ENCODE measurements around the gene DACT2. TPM values are rescaled to one million over a fixed set of nuclear protein-coding genes. Genes with fewer than 3 reads are reported as not detected.

The DACT2 gene
- total and polyA plus RNA-seq, 4 donors = 0.25 to 2.8 (median 0.88) TPM

DNA sequence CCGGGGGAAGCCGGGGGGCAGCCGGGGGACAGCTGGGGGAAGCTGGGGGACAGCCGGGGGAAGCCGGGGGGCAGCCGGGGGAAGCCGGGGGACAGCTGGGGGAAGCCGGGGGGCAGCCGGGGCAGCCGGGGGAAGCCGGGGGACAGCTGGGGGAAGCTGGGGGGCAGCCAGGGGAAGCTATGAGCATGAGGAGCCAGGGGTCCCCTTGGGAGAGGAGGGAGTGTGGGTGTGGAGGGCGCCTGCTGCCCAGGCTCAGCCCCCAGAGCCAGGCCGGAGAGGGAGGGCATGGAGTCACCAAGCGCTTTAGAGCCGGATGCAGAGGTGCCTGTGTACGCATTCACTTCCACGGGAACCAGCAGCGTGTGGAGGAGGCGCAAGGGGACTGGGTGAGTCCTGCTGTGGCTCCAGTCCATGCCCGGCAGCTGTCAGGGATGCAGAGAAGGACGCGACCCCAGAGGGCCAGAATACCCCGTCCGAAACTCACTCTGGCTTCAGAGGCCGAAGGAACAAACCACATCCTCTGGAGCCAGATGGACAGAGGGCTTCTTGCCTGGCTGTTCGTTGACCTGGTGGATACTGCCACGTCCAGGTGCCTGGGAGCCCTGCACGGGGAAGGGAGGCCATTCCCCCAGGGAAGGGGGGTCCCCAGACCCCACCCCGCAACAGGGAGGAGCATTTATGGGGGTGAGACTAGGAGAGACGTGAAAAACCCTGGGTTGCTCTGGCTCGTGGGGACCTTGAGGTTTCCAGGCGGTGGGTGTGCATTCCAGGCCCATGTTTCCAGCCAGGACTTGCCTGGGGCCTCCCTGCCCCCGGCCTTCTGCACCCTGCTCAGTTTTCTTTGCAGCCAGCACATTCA, 26.5 kb upstream of the DACT2 start (continued):
- TF ChIP-seq, protein P1, sequence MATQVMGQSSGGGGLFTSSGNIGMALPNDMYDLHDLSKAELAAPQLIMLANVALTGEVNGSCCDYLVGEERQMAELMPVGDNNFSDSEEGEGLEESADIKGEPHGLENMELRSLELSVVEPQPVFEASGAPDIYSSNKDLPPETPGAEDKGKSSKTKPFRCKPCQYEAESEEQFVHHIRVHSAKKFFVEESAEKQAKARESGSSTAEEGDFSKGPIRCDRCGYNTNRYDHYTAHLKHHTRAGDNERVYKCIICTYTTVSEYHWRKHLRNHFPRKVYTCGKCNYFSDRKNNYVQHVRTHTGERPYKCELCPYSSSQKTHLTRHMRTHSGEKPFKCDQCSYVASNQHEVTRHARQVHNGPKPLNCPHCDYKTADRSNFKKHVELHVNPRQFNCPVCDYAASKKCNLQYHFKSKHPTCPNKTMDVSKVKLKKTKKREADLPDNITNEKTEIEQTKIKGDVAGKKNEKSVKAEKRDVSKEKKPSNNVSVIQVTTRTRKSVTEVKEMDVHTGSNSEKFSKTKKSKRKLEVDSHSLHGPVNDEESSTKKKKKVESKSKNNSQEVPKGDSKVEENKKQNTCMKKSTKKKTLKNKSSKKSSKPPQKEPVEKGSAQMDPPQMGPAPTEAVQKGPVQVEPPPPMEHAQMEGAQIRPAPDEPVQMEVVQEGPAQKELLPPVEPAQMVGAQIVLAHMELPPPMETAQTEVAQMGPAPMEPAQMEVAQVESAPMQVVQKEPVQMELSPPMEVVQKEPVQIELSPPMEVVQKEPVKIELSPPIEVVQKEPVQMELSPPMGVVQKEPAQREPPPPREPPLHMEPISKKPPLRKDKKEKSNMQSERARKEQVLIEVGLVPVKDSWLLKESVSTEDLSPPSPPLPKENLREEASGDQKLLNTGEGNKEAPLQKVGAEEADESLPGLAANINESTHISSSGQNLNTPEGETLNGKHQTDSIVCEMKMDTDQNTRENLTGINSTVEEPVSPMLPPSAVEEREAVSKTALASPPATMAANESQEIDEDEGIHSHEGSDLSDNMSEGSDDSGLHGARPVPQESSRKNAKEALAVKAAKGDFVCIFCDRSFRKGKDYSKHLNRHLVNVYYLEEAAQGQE (IDR thresholded peaks at IDR 0.05) = no peak
- no peak for TF ChIP-seq MAX (IDR thresholded peaks at IDR 0.05)
- no peak for TF ChIP-seq JUND (IDR thresholded peaks at IDR 0.05)
- TF ChIP-seq YY1 (IDR thresholded peaks at IDR 0.05) = no peak
- TF ChIP-seq HNF4A (conservative IDR thresholded peaks at IDR 0.05) = no peak
- TF ChIP-seq FOXA2 (IDR thresholded peaks at IDR 0.05) = no peak
- no peak for TF ChIP-seq NR2F2 (IDR thresholded peaks at IDR 0.05)
- TF ChIP-seq RXRA (IDR thresholded peaks at IDR 0.05) = no peak
- TF ChIP-seq RAD21 (IDR thresholded peaks at IDR 0.05) = no peak
- no peak for TF ChIP-seq ATF3 (IDR thresholded peaks at IDR 0.05)
- no peak for TF ChIP-seq SP1 (IDR thresholded peaks at IDR 0.05)
- TF ChIP-seq HNF4G (IDR thresholded peaks at IDR 0.05) = no peak

DNA sequence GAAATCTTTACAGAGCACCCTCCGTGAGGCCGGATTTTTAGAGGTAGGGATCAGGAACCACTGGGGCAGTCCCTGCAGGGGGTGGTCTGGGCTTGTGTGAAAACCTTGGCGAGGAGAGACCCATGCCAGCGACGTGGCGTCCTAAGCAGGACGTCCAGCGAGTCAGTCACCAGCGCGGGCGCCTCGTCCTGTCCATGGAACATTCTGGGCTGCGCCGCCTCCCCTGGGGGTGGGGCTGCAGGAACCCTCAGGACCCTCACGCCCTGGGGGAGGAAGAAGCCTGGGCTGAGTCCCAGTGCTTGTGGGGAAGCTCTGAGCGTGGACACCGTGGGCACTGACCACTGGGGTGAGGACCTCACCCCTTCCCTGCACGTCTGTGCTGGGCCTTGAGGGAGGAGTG, 25.7 kb upstream of the DACT2 start:
- H3K36me3 ChIP-seq (ENCODE audit: control insufficient read depth in 4 of 4, insufficient read depth in 3 of 4, low read depth in 1 of 4, low read length in 3 of 4) = no peaks in the 10 kb centered on the region
- no peak overlapping the region for H3K4me3 ChIP-seq (ENCODE audit: low read depth in 1 of 3, low read length in 3 of 3)
- no peaks in the 10 kb centered on the region for H3K4me1 ChIP-seq (ENCODE audit: control insufficient read depth in 4 of 4, insufficient read depth in 4 of 4, low read length in 3 of 4)
- no peaks in the 10 kb centered on the region for H3K9me3 ChIP-seq (ENCODE audit: control insufficient read depth in 4 of 4, low read length in 3 of 4)
- no peaks in the 10 kb centered on the region for H3K27me3 ChIP-seq (ENCODE audit: control insufficient read depth in 4 of 4, insufficient read depth in 4 of 4, low read length in 3 of 4)
- no peak for DNase-seq (ENCODE audit: low spot score)
- no peak overlapping the region for H3K27ac ChIP-seq (ENCODE audit: low read depth in 1 of 2, low read length in 2 of 2)
- TF ChIP-seq MAX (IDR thresholded peaks at IDR 0.05) = no peak
- TF ChIP-seq, protein P2, sequence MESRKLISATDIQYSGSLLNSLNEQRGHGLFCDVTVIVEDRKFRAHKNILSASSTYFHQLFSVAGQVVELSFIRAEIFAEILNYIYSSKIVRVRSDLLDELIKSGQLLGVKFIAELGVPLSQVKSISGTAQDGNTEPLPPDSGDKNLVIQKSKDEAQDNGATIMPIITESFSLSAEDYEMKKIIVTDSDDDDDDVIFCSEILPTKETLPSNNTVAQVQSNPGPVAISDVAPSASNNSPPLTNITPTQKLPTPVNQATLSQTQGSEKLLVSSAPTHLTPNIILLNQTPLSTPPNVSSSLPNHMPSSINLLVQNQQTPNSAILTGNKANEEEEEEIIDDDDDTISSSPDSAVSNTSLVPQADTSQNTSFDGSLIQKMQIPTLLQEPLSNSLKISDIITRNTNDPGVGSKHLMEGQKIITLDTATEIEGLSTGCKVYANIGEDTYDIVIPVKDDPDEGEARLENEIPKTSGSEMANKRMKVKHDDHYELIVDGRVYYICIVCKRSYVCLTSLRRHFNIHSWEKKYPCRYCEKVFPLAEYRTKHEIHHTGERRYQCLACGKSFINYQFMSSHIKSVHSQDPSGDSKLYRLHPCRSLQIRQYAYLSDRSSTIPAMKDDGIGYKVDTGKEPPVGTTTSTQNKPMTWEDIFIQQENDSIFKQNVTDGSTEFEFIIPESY (IDR thresholded peaks at IDR 0.05) = no peak
- no peak for TF ChIP-seq TAF1 (conservative IDR thresholded peaks at IDR 0.05)
- no peak for TF ChIP-seq GABPA (IDR thresholded peaks at IDR 0.05 in 1 of 2, conservative IDR thresholded peaks at IDR 0.05 in 1 of 2)
- no peak for TF ChIP-seq EGR1 (IDR thresholded peaks at IDR 0.05; ENCODE audit: low read depth in 2 of 2)
- TF ChIP-seq FOXA1 (IDR thresholded peaks at IDR 0.05) = no peak
- no peak for TF ChIP-seq JUND (IDR thresholded peaks at IDR 0.05)
- WGBS = 92% methylated on average over 18 of the region's 18 CpGs
- H3K9ac ChIP-seq (ENCODE audit: low read depth in 1 of 2, low read length in 2 of 2) = no peak overlapping the region

Data from liver (tissue), 9 donors.